ENCODE measurements around the gene PPFIBP2. TPM values are rescaled to one million over a fixed set of nuclear protein-coding genes. Genes with fewer than 3 reads are reported as not detected.
A peak's percentile ranks its signal among the peaks of the same experiment; 100 is the strongest.

Gene PPFIBP2
- total and polyA plus RNA-seq, 2 donors (not counting 1 experiment from before 2014, with no cell fraction given): 22.3 to 175 TPM

- ATAC-seq (ENCODE audit: low read depth) (no peak), DNase-seq (no peak)
- no peaks in the 10 kb centered on the region for H3K9me3 Mint-ChIP-seq (ENCODE audit: insufficient read depth)
- Histone ChIP-seq H3K4me3 (ENCODE audit: control extremely low read depth in 1 of 5, extremely low read depth in 1 of 5, insufficient read depth in 1 of 5, low read depth in 2 of 5, low read length in 4 of 5) (no peak overlapping the region), H3K36me3 (replicated peaks in 1 of 2; ENCODE audit: control extremely low read depth in 1 of 2, control insufficient read depth in 1 of 2, extremely low read depth in 1 of 2, insufficient read depth in 2 of 2, low read length in 1 of 2) (peaks cover 0 to 12% of the 10 kb centered on the region in 2 experiments), H3K4me1 (ENCODE audit: control insufficient read depth in 2 of 2, insufficient read depth in 2 of 2, low read length in 2 of 2) (peaks cover 43 to 53% of the 10 kb centered on the region in 2 donors), H3K79me2 (ENCODE audit: control insufficient read depth, insufficient read depth, low read length) (peaks cover 5% of the 10 kb centered on the region), H2AFZ (ENCODE audit: insufficient read depth, low read depth, low read length, poor library complexity, severe bottlenecking) (no peak overlapping the region), H3K9me3 (ENCODE audit: control extremely low read depth in 1 of 3, control insufficient read depth in 2 of 3, insufficient read depth in 1 of 3, low read length in 2 of 3) (no peaks in the 10 kb centered on the region), H3K27ac (ENCODE audit: low read length in 2 of 2) (peak overlapping the region in 1 of 2 donors; percentile 90), H3K9ac (ENCODE audit: low read length) (no peak overlapping the region), H3K27me3 (replicated peaks in 1 of 4; ENCODE audit: control extremely low read depth in 1 of 4, control insufficient read depth in 3 of 4, insufficient read depth in 4 of 4, low read length in 3 of 4) (no peaks in the 10 kb centered on the region), H4K20me1 (ENCODE audit: control insufficient read depth, insufficient read depth, low read length, poor library complexity, severe bottlenecking) (no peaks in the 10 kb centered on the region), H3K4me2 (replicated peaks; ENCODE audit: low read depth, low read length, poor library complexity, severe bottlenecking) (peak overlapping the region; percentile 38)
- intact Hi-C loops (cut with micrococcal nuclease): loop anchor here (5.0 kb wide), 2 partner anchors 57 to 1262 kb away; partner anchors contain the start of gene CNGA4
- H3K4me3 Mint-ChIP-seq: no peak overlapping the region
- no peaks in the 10 kb centered on the region for H3K27me3 Mint-ChIP-seq
- no CpG with 5 or more reads among the region's 1 CpG for WGBS (ENCODE audit: insufficient coverage)
- no peak for TF ChIP-seq CTCF (IDR thresholded peaks at IDR 0.05)
- no peak for TF ChIP-seq EZH2 (IDR thresholded peaks at IDR 0.05; ENCODE audit: borderline replicate concordance, insufficient read depth, low read depth, low read length, poor library complexity, severe bottlenecking)
- H3K4me1 Mint-ChIP-seq: peaks cover 46% of the 10 kb centered on the region
- ChIA-PET POLR2A (no interaction called here), CTCF (no interaction called here)
- H3K27ac Mint-ChIP-seq: peak overlapping the region; percentile 57
These were observed 14.7 kb upstream of the PPFIBP2 start for GRCh38 chr11:7499081-7499480.

- CTCF ChIA-PET: no interaction called here
- Histone ChIP-seq H3K4me1 (ENCODE audit: control insufficient read depth in 2 of 2, insufficient read depth in 2 of 2, low read length in 2 of 2) (peaks cover 39 to 44% of the 10 kb centered on the region in 2 donors), H3K36me3 (replicated peaks in 1 of 2; ENCODE audit: control extremely low read depth in 1 of 2, control insufficient read depth in 1 of 2, extremely low read depth in 1 of 2, insufficient read depth in 2 of 2, low read length in 1 of 2) (peaks cover 2 to 16% of the 10 kb centered on the region in 2 experiments), H2AFZ (ENCODE audit: insufficient read depth, low read depth, low read length, poor library complexity, severe bottlenecking) (no peak overlapping the region), H3K9ac (ENCODE audit: low read length) (no peak overlapping the region), H3K9me3 (ENCODE audit: control extremely low read depth in 1 of 3, control insufficient read depth in 2 of 3, insufficient read depth in 1 of 3, low read length in 2 of 3) (no peaks in the 10 kb centered on the region), H3K27me3 (replicated peaks in 1 of 4; ENCODE audit: control extremely low read depth in 1 of 4, control insufficient read depth in 3 of 4, insufficient read depth in 4 of 4, low read length in 3 of 4) (no peaks in the 10 kb centered on the region), H4K20me1 (ENCODE audit: control insufficient read depth, insufficient read depth, low read length, poor library complexity, severe bottlenecking) (no peaks in the 10 kb centered on the region), H3K4me2 (replicated peaks; ENCODE audit: low read depth, low read length, poor library complexity, severe bottlenecking) (no peak overlapping the region), H3K79me2 (ENCODE audit: control insufficient read depth, insufficient read depth, low read length) (peaks cover 11% of the 10 kb centered on the region), H3K27ac (ENCODE audit: low read length in 2 of 2) (no peak overlapping the region), H3K4me3 (ENCODE audit: control extremely low read depth in 1 of 5, extremely low read depth in 1 of 5, insufficient read depth in 1 of 5, low read depth in 2 of 5, low read length in 4 of 5) (no peak overlapping the region)
- POLR2A ChIA-PET: no interaction called here
- H3K27ac Mint-ChIP-seq: no peak overlapping the region
- H3K4me3 Mint-ChIP-seq: no peak overlapping the region
- H3K27me3 Mint-ChIP-seq: no peaks in the 10 kb centered on the region
- DNase-seq (no peak), ATAC-seq (ENCODE audit: low read depth) (no peak)
- intact Hi-C loops (cut with micrococcal nuclease): no loop called here
- peaks cover 37% of the 10 kb centered on the region for H3K4me1 Mint-ChIP-seq
- no peaks in the 10 kb centered on the region for H3K9me3 Mint-ChIP-seq (ENCODE audit: insufficient read depth)
- 100% methylated on average over 2 of the region's 3 CpGs for WGBS (ENCODE audit: insufficient coverage)
- TF ChIP-seq EZH2 (IDR thresholded peaks at IDR 0.05; ENCODE audit: borderline replicate concordance, insufficient read depth, low read depth, low read length, poor library complexity, severe bottlenecking): no peak
- no peak for TF ChIP-seq CTCF (IDR thresholded peaks at IDR 0.05)
These were observed 13.5 kb upstream of the PPFIBP2 start for GRCh38 chr11:7500251-7500650.

All from B cell (primary cell).